SK-N-SH treated with all-trans-retinoic acid at 6 μM for 48 hours (cell line): ENCODE results near the gene RPL39L.

Source experiments
- ATAC-seq: fragments of 200-7000 bp; cut with Tn5 transposase; 3 replicates; pipeline ENCODE4 v1.9.1; 2020; ENCODE audit warnings: mild to moderate bottlenecking, moderate library complexity
- ARNTL ChIP-seq: fragments of 450-650 bp; formaldehyde crosslinking; IDR thresholded peaks from 2 replicates; pipeline ENCODE4 v1.5.0; 2020; ENCODE audit warnings: low read depth, mild to moderate bottlenecking, moderate library complexity, borderline replicate concordance
- BACH2 ChIP-seq: fragments of 250-450 bp; sonication (Bioruptor Pico); IDR thresholded peaks from 2 replicates; pipeline ENCODE4 v1.9.0; 2021; ENCODE audit warnings: mild to moderate bottlenecking, borderline replicate concordance
- CSDC2 ChIP-seq: fragments of 250-450 bp; sonication (Bioruptor Pico); IDR thresholded peaks from 2 replicates; pipeline ENCODE4 v1.5.0; 2020; ENCODE audit warnings: mild to moderate bottlenecking, moderate library complexity
- ESRRG ChIP-seq: fragments of 250-450 bp; sonication (Bioruptor Pico); IDR thresholded peaks from 2 replicates; pipeline ENCODE4 v1.6.1; 2021; ENCODE audit warnings: mild to moderate bottlenecking
- GLIS3 ChIP-seq: fragments of 250-450 bp; sonication (Bioruptor Pico); IDR thresholded peaks from 2 replicates; pipeline ENCODE4 v1.5.0; 2020; ENCODE audit warnings: mild to moderate bottlenecking, moderate library complexity
- ISL1 ChIP-seq: fragments of 250-450 bp; sonication (Bioruptor Pico); IDR thresholded peaks from 2 replicates; pipeline ENCODE4 v2.1.2; 2022; ENCODE audit warnings: mild to moderate bottlenecking, moderate library complexity
- OSR1 ChIP-seq: fragments of 250-450 bp; sonication (Bioruptor Pico); IDR thresholded peaks from 2 replicates; pipeline ENCODE4 v1.8.0; 2022; ENCODE audit warnings: moderate library complexity, mild to moderate bottlenecking, inconsistent platforms
- PPARA ChIP-seq: fragments of 250-450 bp; sonication (Bioruptor Pico); IDR thresholded peaks from 2 replicates; pipeline ENCODE4 v1.5.0; 2020; ENCODE audit warnings: mild to moderate bottlenecking, borderline replicate concordance
- RARB ChIP-seq: fragments of 250-450 bp; sonication (Bioruptor Pico); IDR thresholded peaks from 2 replicates; pipeline ENCODE4 v1.8.0; 2021; ENCODE audit warnings: mild to moderate bottlenecking, moderate library complexity
- SNAI2 ChIP-seq: fragments of 250-450 bp; sonication (Bioruptor Pico); IDR thresholded peaks from 2 replicates; pipeline ENCODE4 v1.5.0; 2020; ENCODE audit warnings: mild to moderate bottlenecking, moderate library complexity
- TCF4 ChIP-seq: fragments of 250-450 bp; sonication (Bioruptor Pico); IDR thresholded peaks from 2 replicates; pipeline ENCODE4 v1.8.0; 2021; ENCODE audit warnings: mild to moderate bottlenecking, moderate library complexity, borderline replicate concordance
- ZC3H10 ChIP-seq: fragments of 250-450 bp; sonication (Bioruptor Pico); IDR thresholded peaks from 2 replicates; pipeline ENCODE4 v1.5.1; 2021; ENCODE audit warnings: mild to moderate bottlenecking, moderate library complexity
- ZFP3 ChIP-seq: fragments of 250-450 bp; sonication (Bioruptor Pico); IDR thresholded peaks from 2 replicates; pipeline ENCODE4 v1.5.0; 2020; ENCODE audit warnings: mild to moderate bottlenecking, moderate library complexity
- ZNF565 ChIP-seq: fragments of 450-650 bp; formaldehyde crosslinking; conservative IDR thresholded peaks from 2 replicates; pipeline ENCODE4 v1.5.0; 2020; ENCODE audit warnings: low read depth, mild to moderate bottlenecking, moderate library complexity
- ZNF70 ChIP-seq: fragments of 450-650 bp; formaldehyde crosslinking; IDR thresholded peaks from 2 replicates; pipeline ENCODE4 v1.5.0; 2020; ENCODE audit warnings: mild to moderate bottlenecking, moderate library complexity
- ZNF8 ChIP-seq: fragments of 450-650 bp; formaldehyde crosslinking; IDR thresholded peaks from 2 replicates; pipeline ENCODE4 v1.5.0; 2020; ENCODE audit warnings: mild to moderate bottlenecking, moderate library complexity
- TF ChIP-seq, protein P1 (sequence below): fragments of 250-450 bp; sonication (Bioruptor Pico); IDR thresholded peaks from 2 replicates; pipeline ENCODE4 v1.5.0; 2020; ENCODE audit warnings: mild to moderate bottlenecking, moderate library complexity
- TF ChIP-seq, protein P2 (sequence below): fragments of 250-450 bp; sonication (Bioruptor Pico); IDR thresholded peaks from 2 replicates; pipeline ENCODE4 v1.8.0; 2020; ENCODE audit warnings: mild to moderate bottlenecking, moderate library complexity, borderline replicate concordance
- TF ChIP-seq, protein P3 (sequence below): fragments of 250-450 bp; sonication (Bioruptor Pico); IDR thresholded peaks from 2 replicates; pipeline ENCODE4 v1.5.1; 2021; ENCODE audit warnings: mild to moderate bottlenecking, moderate library complexity
- TF ChIP-seq, protein P4 (sequence below): fragments of 250-450 bp; sonication (Bioruptor Pico); IDR thresholded peaks from 2 replicates; pipeline ENCODE4 v1.5.1; 2020; ENCODE audit warnings: low read depth, mild to moderate bottlenecking, moderate library complexity
- TF ChIP-seq, protein P5 (sequence below): fragments of 250-450 bp; sonication (Bioruptor Pico); IDR thresholded peaks from 2 replicates; pipeline ENCODE4 v1.8.0; 2021; ENCODE audit warnings: low read depth, mild to moderate bottlenecking, moderate library complexity, borderline replicate concordance

The RPL39L gene

DNA sequence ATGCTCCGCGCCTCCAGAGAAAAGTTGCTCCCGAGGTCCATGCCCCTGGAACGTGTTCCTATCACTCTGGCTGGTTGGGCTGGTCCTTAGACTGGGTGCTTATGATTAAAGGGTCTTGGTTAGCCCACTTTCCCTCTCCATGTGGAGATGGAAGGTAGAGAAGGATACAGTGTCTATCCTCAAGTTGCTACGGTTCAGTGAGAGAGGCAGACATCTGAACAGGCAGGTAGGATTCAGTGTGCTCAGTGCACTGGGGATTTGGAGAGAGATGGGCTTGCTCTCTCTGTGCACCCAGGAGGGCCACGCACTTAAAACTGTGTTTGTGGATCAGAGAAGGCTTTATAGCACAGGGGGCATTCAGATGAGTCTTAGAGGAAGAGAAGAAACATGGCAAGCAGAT lies 63.0 kb downstream of the RPL39L start:
- no peak for ATAC-seq
- no peak for TF ChIP-seq BACH2 (CRISPR knock-in tag)
- no peak for TF ChIP-seq PPARA (CRISPR knock-in tag)
- TF ChIP-seq ARNTL (CRISPR knock-in tag): no peak
- TF ChIP-seq ESRRG: no peak
- no peak for TF ChIP-seq TCF4 (CRISPR knock-in tag)
- TF ChIP-seq, protein P1, sequence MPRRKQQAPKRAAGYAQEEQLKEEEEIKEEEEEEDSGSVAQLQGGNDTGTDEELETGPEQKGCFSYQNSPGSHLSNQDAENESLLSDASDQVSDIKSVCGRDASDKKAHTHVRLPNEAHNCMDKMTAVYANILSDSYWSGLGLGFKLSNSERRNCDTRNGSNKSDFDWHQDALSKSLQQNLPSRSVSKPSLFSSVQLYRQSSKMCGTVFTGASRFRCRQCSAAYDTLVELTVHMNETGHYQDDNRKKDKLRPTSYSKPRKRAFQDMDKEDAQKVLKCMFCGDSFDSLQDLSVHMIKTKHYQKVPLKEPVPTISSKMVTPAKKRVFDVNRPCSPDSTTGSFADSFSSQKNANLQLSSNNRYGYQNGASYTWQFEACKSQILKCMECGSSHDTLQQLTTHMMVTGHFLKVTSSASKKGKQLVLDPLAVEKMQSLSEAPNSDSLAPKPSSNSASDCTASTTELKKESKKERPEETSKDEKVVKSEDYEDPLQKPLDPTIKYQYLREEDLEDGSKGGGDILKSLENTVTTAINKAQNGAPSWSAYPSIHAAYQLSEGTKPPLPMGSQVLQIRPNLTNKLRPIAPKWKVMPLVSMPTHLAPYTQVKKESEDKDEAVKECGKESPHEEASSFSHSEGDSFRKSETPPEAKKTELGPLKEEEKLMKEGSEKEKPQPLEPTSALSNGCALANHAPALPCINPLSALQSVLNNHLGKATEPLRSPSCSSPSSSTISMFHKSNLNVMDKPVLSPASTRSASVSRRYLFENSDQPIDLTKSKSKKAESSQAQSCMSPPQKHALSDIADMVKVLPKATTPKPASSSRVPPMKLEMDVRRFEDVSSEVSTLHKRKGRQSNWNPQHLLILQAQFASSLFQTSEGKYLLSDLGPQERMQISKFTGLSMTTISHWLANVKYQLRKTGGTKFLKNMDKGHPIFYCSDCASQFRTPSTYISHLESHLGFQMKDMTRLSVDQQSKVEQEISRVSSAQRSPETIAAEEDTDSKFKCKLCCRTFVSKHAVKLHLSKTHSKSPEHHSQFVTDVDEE (CRISPR knock-in tag): no peak
- TF ChIP-seq ZC3H10 (CRISPR knock-in tag): no peak
- TF ChIP-seq ZFP3 (CRISPR knock-in tag): no peak
- TF ChIP-seq CSDC2 (CRISPR knock-in tag): no peak
- TF ChIP-seq, protein P2, sequence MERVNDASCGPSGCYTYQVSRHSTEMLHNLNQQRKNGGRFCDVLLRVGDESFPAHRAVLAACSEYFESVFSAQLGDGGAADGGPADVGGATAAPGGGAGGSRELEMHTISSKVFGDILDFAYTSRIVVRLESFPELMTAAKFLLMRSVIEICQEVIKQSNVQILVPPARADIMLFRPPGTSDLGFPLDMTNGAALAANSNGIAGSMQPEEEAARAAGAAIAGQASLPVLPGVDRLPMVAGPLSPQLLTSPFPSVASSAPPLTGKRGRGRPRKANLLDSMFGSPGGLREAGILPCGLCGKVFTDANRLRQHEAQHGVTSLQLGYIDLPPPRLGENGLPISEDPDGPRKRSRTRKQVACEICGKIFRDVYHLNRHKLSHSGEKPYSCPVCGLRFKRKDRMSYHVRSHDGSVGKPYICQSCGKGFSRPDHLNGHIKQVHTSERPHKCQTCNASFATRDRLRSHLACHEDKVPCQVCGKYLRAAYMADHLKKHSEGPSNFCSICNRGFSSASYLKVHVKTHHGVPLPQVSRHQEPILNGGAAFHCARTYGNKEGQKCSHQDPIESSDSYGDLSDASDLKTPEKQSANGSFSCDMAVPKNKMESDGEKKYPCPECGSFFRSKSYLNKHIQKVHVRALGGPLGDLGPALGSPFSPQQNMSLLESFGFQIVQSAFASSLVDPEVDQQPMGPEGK (CRISPR knock-in tag): no peak
- TF ChIP-seq, protein P3, sequence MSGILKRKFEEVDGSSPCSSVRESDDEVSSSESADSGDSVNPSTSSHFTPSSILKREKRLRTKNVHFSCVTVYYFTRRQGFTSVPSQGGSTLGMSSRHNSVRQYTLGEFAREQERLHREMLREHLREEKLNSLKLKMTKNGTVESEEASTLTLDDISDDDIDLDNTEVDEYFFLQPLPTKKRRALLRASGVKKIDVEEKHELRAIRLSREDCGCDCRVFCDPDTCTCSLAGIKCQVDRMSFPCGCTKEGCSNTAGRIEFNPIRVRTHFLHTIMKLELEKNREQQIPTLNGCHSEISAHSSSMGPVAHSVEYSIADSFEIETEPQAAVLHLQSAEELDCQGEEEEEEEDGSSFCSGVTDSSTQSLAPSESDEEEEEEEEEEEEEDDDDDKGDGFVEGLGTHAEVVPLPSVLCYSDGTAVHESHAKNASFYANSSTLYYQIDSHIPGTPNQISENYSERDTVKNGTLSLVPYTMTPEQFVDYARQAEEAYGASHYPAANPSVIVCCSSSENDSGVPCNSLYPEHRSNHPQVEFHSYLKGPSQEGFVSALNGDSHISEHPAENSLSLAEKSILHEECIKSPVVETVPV (CRISPR knock-in tag): no peak
- TF ChIP-seq RARB (CRISPR knock-in tag): no peak
- no peak for TF ChIP-seq ISL1 (CRISPR knock-in tag)
- no peak for TF ChIP-seq GLIS3 (CRISPR knock-in tag)
- TF ChIP-seq OSR1 (CRISPR knock-in tag): no peak
- no peak for TF ChIP-seq SNAI2
- TF ChIP-seq, protein P4, sequence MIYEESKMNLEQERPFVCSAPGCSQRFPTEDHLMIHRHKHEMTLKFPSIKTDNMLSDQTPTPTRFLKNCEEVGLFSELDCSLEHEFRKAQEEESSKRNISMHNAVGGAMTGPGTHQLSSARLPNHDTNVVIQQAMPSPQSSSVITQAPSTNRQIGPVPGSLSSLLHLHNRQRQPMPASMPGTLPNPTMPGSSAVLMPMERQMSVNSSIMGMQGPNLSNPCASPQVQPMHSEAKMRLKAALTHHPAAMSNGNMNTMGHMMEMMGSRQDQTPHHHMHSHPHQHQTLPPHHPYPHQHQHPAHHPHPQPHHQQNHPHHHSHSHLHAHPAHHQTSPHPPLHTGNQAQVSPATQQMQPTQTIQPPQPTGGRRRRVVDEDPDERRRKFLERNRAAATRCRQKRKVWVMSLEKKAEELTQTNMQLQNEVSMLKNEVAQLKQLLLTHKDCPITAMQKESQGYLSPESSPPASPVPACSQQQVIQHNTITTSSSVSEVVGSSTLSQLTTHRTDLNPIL (CRISPR knock-in tag): no peak
- TF ChIP-seq ZNF70 (CRISPR knock-in tag): no peak
- TF ChIP-seq, protein P5, sequence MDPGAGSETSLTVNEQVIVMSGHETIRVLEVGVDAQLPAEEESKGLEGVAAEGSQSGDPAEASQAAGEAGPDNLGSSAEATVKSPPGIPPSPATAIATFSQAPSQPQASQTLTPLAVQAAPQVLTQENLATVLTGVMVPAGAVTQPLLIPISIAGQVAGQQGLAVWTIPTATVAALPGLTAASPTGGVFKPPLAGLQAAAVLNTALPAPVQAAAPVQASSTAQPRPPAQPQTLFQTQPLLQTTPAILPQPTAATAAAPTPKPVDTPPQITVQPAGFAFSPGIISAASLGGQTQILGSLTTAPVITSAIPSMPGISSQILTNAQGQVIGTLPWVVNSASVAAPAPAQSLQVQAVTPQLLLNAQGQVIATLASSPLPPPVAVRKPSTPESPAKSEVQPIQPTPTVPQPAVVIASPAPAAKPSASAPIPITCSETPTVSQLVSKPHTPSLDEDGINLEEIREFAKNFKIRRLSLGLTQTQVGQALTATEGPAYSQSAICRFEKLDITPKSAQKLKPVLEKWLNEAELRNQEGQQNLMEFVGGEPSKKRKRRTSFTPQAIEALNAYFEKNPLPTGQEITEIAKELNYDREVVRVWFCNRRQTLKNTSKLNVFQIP (CRISPR knock-in tag): no peak
- TF ChIP-seq ZNF8 (CRISPR knock-in tag): no peak

DNA sequence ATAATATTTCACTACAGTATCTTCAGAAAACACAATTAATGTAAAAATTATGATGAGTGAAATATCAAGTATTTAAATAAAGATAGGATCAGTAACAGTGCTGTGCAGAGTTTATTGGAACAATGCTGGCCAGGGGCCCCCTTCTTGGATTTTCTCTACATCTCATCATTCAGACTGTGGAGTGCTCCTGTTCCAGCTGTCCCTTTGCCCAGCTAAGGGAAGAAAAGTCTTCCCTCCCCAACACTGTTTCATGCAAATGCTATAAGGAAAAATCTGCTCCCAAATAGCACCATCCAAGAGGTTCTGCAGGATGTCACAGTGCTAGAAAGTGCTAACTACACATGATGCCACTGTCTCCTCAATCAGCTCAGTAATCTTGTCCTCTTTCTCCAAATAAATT lies 64.5 kb downstream of the RPL39L start:
- TF ChIP-seq TCF4 (CRISPR knock-in tag) (no peak), ISL1 (CRISPR knock-in tag) (no peak), ZNF8 (CRISPR knock-in tag) (no peak), BACH2 (CRISPR knock-in tag) (no peak), ZNF565 (CRISPR knock-in tag) (no peak), RARB (CRISPR knock-in tag) (no peak), GLIS3 (CRISPR knock-in tag) (no peak), ZFP3 (CRISPR knock-in tag) (no peak)
- TF ChIP-seq, protein P4 (CRISPR knock-in tag): no peak
- ATAC-seq: no peak
